GM12875 (cell line): Measurements from ENCODE around the gene ZSCAN26.

Experiments
- H3K4me3 ChIP-seq: one replicate; pipeline ENCODE4 v1.5.1; 2011; ENCODE audit warnings: low read depth, low read length, control low read depth
- TF ChIP-seq, protein P1 (sequence below): IDR thresholded peaks from 2 replicates; pipeline ENCODE4 v1.5.1; 2011; ENCODE audit warnings: low read depth, mild to moderate bottlenecking, control low read depth, inconsistent platforms, low read length, moderate library complexity, borderline replicate concordance; ENCODE audit not compliant: insufficient read depth

Gene ZSCAN26

DNA sequence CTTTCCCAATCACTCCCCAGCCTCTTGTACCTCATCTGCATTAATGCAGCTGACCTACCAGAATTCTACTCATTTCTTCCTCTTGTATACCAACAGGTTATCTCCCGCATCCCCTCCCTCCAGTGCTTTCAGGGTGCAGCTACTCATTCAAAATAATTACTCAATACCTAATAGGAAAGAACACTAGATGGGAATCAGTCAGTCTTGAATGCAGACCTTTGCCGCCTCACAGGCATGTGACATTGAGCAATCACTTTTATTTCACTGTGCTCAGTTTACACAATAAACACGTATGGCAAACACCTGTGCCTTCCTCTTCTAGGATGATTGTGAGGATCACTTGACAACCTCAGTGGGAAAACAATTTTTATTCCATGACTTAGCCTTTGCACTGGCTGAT, 55.7 kb downstream of the ZSCAN26 start:
- no peak overlapping the region for H3K4me3 ChIP-seq
- TF ChIP-seq, protein P1, sequence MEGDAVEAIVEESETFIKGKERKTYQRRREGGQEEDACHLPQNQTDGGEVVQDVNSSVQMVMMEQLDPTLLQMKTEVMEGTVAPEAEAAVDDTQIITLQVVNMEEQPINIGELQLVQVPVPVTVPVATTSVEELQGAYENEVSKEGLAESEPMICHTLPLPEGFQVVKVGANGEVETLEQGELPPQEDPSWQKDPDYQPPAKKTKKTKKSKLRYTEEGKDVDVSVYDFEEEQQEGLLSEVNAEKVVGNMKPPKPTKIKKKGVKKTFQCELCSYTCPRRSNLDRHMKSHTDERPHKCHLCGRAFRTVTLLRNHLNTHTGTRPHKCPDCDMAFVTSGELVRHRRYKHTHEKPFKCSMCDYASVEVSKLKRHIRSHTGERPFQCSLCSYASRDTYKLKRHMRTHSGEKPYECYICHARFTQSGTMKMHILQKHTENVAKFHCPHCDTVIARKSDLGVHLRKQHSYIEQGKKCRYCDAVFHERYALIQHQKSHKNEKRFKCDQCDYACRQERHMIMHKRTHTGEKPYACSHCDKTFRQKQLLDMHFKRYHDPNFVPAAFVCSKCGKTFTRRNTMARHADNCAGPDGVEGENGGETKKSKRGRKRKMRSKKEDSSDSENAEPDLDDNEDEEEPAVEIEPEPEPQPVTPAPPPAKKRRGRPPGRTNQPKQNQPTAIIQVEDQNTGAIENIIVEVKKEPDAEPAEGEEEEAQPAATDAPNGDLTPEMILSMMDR: no peak

DNA sequence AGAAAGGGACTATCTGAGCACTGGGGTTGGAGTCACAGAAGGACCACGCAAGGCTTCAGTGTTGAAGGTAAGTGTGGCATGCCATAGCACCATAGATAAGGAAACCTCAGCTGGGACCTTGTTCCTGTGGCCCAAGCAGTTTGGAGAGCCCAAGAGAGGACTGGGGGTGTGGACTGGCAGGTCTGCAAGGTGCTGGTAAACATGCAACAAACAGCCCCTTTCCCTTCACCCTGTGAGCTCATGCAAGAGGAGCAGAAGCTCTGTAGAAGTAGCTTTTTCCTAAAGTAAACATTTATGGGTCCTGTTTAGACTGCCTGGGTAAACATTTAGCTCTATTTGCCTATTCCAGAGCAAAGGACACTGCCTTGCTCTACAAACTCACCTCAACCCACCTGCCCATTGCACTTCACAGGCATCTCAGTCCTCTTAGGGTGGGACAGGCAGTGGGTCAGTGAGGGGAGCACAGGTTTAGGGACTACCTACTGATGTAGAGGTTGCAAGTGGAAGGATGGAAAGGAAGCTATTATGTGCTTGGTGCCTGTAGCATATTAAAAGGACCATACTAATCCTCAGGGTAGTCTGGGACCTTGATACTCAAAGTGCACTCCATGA, 57.0 kb downstream of the ZSCAN26 start:
- H3K4me3 ChIP-seq: no peak overlapping the region
- TF ChIP-seq, protein P1: no peak

DNA sequence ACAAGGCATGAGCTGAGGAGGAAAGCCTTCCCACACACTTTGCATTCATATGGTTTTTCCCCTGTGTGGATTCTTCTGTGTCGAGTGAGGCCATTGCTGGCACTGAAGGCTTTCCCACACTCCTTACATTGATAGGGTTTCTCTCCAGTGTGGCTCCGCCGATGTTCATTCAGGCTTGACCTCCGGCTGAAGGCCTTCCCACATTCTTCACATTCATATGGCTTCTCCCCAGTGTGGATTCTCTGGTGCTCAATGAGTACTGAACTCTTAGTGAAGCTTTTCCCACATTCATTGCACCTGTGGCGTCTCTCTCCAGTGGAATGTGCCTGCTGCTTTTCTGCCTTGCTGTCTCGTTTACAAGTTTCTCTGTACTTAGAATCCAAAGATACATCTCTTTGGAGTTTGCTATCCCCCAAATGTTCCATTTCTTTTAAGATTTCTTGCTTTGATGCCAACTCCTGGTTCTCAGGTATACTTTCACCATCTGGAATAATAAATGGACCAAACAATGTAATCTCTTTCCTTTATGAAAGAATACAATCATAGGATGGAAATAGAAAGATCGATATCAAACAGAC, 59.5 kb downstream of the ZSCAN26 start:
- TF ChIP-seq, protein P1: no peak
- H3K4me3 ChIP-seq: no peak overlapping the region
